HG02852 (cell line): Measurements from ENCODE around the gene COX8C.

ENCODE experiments used
- ATAC-seq: cut with Tn5 transposase; IDR thresholded peaks from one replicate; pipeline ENCODE4 v1.9.1; 2021; ENCODE audit warnings: mild to moderate bottlenecking, moderate library complexity; ENCODE audit not compliant: unreplicated experiment

Gene COX8C

GRCh38 chr14:93346926-93347721 is at the start of gene COX8C:
Gene COX8C, plus strand, starts transcription at chr14:93347182. Its CDS starts 87 bp downstream, at chr14:93347269.
- ATAC-seq: no peak

GRCh38 chr14:93299416-93299815 is 47.6 kb upstream of the COX8C start:
- ATAC-seq: no peak

- no peak for ATAC-seq
Measured at GRCh38 chr14:93299866-93300265, 47.1 kb upstream of the COX8C start.

GRCh38 chr14:93301821-93302447 is 45.0 kb upstream of the COX8C start:
- no peak for ATAC-seq

GRCh38 chr14:93302688-93303581 is 44.0 kb upstream of the COX8C start:
- no peak for ATAC-seq

GRCh38 chr14:93303659-93304058 is 43.3 kb upstream of the COX8C start:
- ATAC-seq: no peak

GRCh38 chr14:93304771-93305170 is 42.2 kb upstream of the COX8C start:
- no peak for ATAC-seq

- ATAC-seq: no peak
Measured at GRCh38 chr14:93305725-93306418, 41.1 kb upstream of the COX8C start.

- no peak for ATAC-seq
Measured at GRCh38 chr14:93306812-93307211, 40.2 kb upstream of the COX8C start.

GRCh38 chr14:93308686-93309345 is 38.2 kb upstream of the COX8C start:
- ATAC-seq: no peak

- no peak for ATAC-seq
Measured at GRCh38 chr14:93309427-93309966, 37.5 kb upstream of the COX8C start.

GRCh38 chr14:93311082-93311481 is 35.9 kb upstream of the COX8C start:
- ATAC-seq: no peak

GRCh38 chr14:93315575-93315974 is 31.4 kb upstream of the COX8C start:
- ATAC-seq: no peak

- no peak for ATAC-seq
Measured at GRCh38 chr14:93316716-93317115, 30.3 kb upstream of the COX8C start.

- ATAC-seq: no peak
Measured at GRCh38 chr14:93317210-93317874, 29.6 kb upstream of the COX8C start.

GRCh38 chr14:93317875-93318807 is 28.8 kb upstream of the COX8C start:
- no peak for ATAC-seq

GRCh38 chr14:93318927-93319326 is 28.1 kb upstream of the COX8C start:
- ATAC-seq: no peak

GRCh38 chr14:93319494-93319893 is 27.5 kb upstream of the COX8C start:
- ATAC-seq: no peak
